ENCODE data around the gene SCN1B. TPM values are rescaled to one million over a fixed set of nuclear protein-coding genes. Genes with fewer than 3 reads are reported as not detected.

The SCN1B gene
- total and polyA plus RNA-seq, 8 donors: 0.82 to 9.7 (median 1.1) TPM

DNA sequence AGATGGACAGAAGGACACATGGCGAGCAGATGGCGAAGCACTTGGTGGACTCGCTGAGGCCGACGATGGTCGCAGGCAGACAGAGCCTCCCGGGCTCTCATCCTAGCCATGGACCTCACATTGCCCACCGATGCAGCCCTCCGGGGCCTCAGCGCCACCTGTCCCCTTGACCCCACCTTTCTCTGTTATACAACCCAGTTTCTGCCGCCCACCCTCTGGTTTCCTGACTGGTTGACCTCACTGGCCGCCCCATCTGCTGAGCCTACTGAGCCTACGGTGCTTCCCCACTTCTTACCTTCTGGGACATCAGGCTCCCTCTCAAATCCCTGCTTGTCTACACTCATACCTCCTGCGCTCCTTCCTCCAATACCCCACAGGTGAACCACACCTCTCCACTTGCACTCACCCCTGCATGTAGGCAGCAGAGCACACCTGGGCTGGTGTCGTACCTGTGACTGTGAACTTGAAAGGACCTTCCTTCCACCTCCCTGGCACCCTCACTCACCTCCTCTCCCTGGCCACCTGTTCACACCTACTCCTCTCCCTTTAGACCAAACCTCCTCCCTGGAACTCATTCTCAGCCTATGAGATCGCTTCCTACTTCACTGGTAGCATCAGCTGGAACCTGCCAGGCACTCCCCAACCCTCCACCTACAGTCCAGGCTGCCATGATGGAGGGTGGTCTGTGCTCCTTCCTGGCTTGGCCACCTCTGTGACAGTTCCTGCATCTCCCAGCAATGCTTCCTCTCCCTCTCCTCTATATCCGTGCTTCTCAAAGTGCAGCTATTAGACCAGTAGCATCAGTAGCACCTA, 47.3 kb downstream of the SCN1B start:
- H3K36me3 ChIP-seq: no peaks in the 10 kb centered on the region
- ATAC-seq: no peak

DNA sequence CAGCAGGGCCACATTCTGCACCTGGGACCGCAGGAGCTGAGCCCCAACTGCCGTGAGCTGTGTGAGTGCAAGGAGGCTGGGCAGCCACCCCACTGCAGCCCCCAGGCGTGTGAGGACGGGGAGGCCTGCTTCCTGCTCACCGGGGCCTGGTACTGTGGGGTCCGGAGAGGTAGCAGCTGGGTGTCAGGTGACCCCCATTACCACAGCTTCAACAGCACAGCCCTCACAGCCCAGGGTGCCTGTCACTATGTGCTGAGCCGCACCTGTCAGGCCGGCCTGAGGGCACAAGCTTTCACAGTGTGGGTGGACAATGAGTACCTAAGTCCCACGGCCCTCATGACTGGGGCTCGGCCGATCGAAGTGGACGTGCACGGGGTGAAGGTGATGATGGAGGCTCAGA, 49.6 kb downstream of the SCN1B start:
- DNase-seq (no peak), ATAC-seq (no peak)
- H3K4me3 ChIP-seq: no peak overlapping the region
- H3K27ac ChIP-seq: no peak overlapping the region
- H3K36me3 ChIP-seq: no peaks in the 10 kb centered on the region
- no peaks in the 10 kb centered on the region for H3K9me3 ChIP-seq
- no peaks in the 10 kb centered on the region for H3K27me3 ChIP-seq
- TF ChIP-seq, protein P1, sequence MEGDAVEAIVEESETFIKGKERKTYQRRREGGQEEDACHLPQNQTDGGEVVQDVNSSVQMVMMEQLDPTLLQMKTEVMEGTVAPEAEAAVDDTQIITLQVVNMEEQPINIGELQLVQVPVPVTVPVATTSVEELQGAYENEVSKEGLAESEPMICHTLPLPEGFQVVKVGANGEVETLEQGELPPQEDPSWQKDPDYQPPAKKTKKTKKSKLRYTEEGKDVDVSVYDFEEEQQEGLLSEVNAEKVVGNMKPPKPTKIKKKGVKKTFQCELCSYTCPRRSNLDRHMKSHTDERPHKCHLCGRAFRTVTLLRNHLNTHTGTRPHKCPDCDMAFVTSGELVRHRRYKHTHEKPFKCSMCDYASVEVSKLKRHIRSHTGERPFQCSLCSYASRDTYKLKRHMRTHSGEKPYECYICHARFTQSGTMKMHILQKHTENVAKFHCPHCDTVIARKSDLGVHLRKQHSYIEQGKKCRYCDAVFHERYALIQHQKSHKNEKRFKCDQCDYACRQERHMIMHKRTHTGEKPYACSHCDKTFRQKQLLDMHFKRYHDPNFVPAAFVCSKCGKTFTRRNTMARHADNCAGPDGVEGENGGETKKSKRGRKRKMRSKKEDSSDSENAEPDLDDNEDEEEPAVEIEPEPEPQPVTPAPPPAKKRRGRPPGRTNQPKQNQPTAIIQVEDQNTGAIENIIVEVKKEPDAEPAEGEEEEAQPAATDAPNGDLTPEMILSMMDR (IDR thresholded peaks at IDR 0.05): no peak
- no peaks in the 10 kb centered on the region for H3K4me1 ChIP-seq
- intact Hi-C loops (cut with DNase I): no loop called here

More for the DNA sequence above, 47.3 kb downstream of the SCN1B start:
- TF ChIP-seq, protein P1 (IDR thresholded peaks at IDR 0.05): no peak
- no peak overlapping the region for H3K4me3 ChIP-seq
- H3K27me3 ChIP-seq: no peaks in the 10 kb centered on the region
- intact Hi-C loops (cut with DNase I): no loop called here
- no peaks in the 10 kb centered on the region for H3K4me1 ChIP-seq
- no peaks in the 10 kb centered on the region for H3K9me3 ChIP-seq
- DNase-seq: no peak
- H3K27ac ChIP-seq: no peak overlapping the region

DNA sequence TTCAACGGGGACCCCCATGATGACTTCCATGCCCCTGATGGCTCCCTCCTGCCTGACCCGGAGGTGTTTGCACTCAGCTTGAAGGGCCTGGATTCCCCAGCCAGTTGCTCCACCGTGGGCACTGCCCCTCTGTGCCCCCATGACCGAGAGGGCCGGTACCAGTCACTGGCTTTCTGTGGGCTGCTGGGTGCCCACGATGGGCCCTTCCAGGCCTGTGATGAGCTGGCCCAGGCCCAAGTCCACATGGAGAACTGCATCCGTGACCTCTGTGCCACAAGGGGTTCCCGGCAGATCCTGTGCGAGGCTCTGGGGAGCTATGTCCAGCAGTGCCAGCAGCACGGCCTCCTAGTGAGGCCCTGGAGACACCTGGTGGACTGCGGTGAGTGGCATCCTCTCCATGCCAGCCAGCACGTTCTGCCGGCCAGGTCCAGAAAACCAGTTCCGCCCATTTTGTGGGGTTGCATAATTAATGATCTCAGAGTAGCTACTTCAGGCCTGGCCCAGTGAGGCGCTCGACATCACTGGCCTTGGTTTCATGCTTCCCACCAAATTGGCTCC, 50.4 kb downstream of the SCN1B start:
- no peaks in the 10 kb centered on the region for H3K27me3 ChIP-seq
- intact Hi-C loops (cut with DNase I): no loop called here
- TF ChIP-seq, protein P1 (IDR thresholded peaks at IDR 0.05): no peak
- no peaks in the 10 kb centered on the region for H3K9me3 ChIP-seq
- ATAC-seq: no peak
- H3K36me3 ChIP-seq: no peaks in the 10 kb centered on the region
- no peak for DNase-seq
- H3K27ac ChIP-seq: no peak overlapping the region
- no peaks in the 10 kb centered on the region for H3K4me1 ChIP-seq
- H3K4me3 ChIP-seq: no peak overlapping the region

DNA sequence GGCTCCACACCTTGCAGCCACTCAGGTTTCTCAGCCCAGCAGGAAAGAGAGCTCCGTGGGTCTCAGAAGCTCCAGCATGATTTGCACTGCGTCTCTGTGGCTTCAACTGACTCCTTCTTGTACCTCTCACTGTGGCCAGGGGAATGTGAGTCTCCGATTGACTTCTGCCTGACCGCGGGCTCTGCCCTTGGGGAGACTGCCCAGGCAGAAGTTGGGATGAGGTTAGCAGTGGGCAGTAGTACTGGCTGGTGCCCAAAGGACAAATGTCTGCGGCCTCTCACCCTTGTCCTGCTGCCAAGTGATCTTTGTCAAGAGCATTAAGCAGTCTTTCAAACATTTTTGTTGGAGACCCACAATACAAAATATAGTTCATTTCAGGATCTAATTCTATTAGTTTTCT, 50.9 kb downstream of the SCN1B start:
- no peak overlapping the region for H3K4me3 ChIP-seq
- intact Hi-C loops (cut with DNase I): no loop called here
- no peak for ATAC-seq
- H3K9me3 ChIP-seq: no peaks in the 10 kb centered on the region
- DNase-seq: no peak
- TF ChIP-seq, protein P1 (IDR thresholded peaks at IDR 0.05): no peak
- no peaks in the 10 kb centered on the region for H3K36me3 ChIP-seq
- no peaks in the 10 kb centered on the region for H3K27me3 ChIP-seq
- H3K27ac ChIP-seq: no peak overlapping the region
- H3K4me1 ChIP-seq: no peaks in the 10 kb centered on the region

DNA sequence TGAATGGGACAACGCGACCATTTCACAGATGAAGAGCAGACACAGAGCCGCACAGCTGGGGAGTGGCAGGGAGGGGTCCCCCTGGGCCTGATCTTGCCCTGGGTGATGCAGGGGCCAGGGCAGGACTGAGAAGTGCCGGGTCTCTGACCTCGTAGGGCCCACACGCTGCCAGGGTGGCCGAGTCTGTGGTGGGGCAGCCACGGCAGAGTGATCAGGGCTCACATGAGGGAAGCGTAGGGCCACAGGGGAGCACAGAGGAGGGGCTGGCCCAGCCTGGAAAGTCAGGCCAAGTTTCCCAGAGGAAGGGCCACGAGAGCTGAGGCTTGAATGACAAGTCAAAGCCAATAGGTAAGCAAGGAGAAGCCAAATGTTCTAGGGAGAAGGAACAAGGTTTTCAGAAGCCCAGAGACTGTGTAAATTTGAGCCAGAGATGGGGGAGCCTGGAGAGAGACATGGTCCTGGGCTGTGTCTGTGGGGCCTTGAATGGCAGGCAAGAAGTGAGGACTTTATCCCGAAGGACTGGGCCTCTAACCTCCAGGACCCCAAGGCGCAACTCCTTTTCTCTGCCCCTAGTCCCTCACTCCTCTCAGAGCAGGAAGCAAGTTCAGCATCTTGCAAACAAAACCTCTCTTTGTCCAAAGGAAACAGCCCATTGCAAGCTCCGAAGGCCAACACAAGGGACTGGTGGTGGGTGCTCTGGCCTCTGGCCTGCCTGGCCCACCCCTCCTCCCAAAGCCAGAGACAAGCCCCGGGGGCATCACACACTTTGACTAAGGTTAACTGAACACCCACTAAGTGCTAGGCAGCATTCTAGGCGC, 53.6 kb downstream of the SCN1B start:
- Histone ChIP-seq H3K4me1 (no peaks in the 10 kb centered on the region), H3K27ac (no peak overlapping the region), H3K27me3 (no peaks in the 10 kb centered on the region), H3K36me3 (no peaks in the 10 kb centered on the region), H3K4me3 (no peak overlapping the region), H3K9me3 (no peaks in the 10 kb centered on the region)
- DNase-seq (no peak), ATAC-seq (no peak)
- TF ChIP-seq, protein P1 (IDR thresholded peaks at IDR 0.05): no peak
- intact Hi-C loops (cut with DNase I): no loop called here
